GM18870 (cell line): ENCODE measurements around the gene AOAH.
A peak's percentile ranks its signal among the peaks of the same experiment; 100 is the strongest.

Experiments
- ATAC-seq: cut with Tn5 transposase; IDR thresholded peaks from one replicate; pipeline ENCODE4 v1.9.1; 2021; ENCODE audit warnings: moderate library complexity; ENCODE audit not compliant: unreplicated experiment

The AOAH gene

GRCh38 chr7:36723951-36724664, at the start of gene AOAH:
AOAH (minus strand) TSS chr7:36724494; CDS start chr7:36724148, 346 bp downstream.
- ATAC-seq, result peak; percentile 72

GRCh38 chr7:36766451-36766850, 42.2 kb upstream of the AOAH start:
- ATAC-seq, result no peak

GRCh38 chr7:36765605-36766004, 41.3 kb upstream of the AOAH start:
- ATAC-seq, result no peak

GRCh38 chr7:36764929-36765328, 40.6 kb upstream of the AOAH start:
- ATAC-seq, result no peak

- ATAC-seq, result no peak
Observed at GRCh38 chr7:36763132-36763816, 39.0 kb upstream of the AOAH start.

- ATAC-seq, result no peak
Observed at GRCh38 chr7:36762394-36762793, 38.1 kb upstream of the AOAH start.

- no peak for ATAC-seq
Observed at GRCh38 chr7:36761835-36762234, 37.5 kb upstream of the AOAH start.

- no peak for ATAC-seq
Observed at GRCh38 chr7:36760856-36761762, 36.8 kb upstream of the AOAH start.

GRCh38 chr7:36758879-36759278, 34.6 kb upstream of the AOAH start:
- no peak for ATAC-seq

- no peak for ATAC-seq
Observed at GRCh38 chr7:36755484-36755883, 31.2 kb upstream of the AOAH start.

- no peak for ATAC-seq
Observed at GRCh38 chr7:36752026-36752711, 27.9 kb upstream of the AOAH start.

GRCh38 chr7:36750451-36750850, 26.2 kb upstream of the AOAH start:
- no peak for ATAC-seq

- ATAC-seq, result no peak
Observed at GRCh38 chr7:36749282-36749960, 25.1 kb upstream of the AOAH start.

- ATAC-seq, result peak; percentile 67
Observed at GRCh38 chr7:36748017-36748487, 23.8 kb upstream of the AOAH start.

- peak; percentile 45 for ATAC-seq
Observed at GRCh38 chr7:36747280-36748016, 23.2 kb upstream of the AOAH start.

GRCh38 chr7:36746347-36746746, 22.1 kb upstream of the AOAH start:
- ATAC-seq, result no peak

GRCh38 chr7:36742911-36743775, 18.8 kb upstream of the AOAH start:
- peak; percentile 43 for ATAC-seq

- ATAC-seq, result no peak
Observed at GRCh38 chr7:36741866-36742265, 17.6 kb upstream of the AOAH start.

- ATAC-seq, result no peak
Observed at GRCh38 chr7:36739351-36739750, 15.1 kb upstream of the AOAH start.
